GM18526 (cell line): Measurements from ENCODE around the gene FAM234B.

Source experiments
- POLR2A ChIP-seq: IDR thresholded peaks from 3 replicates; pipeline ENCODE4 v1.6.1; 2011; ENCODE audit not compliant: insufficient read length; ENCODE audit errors: extremely low read depth

FAM234B gene

DNA sequence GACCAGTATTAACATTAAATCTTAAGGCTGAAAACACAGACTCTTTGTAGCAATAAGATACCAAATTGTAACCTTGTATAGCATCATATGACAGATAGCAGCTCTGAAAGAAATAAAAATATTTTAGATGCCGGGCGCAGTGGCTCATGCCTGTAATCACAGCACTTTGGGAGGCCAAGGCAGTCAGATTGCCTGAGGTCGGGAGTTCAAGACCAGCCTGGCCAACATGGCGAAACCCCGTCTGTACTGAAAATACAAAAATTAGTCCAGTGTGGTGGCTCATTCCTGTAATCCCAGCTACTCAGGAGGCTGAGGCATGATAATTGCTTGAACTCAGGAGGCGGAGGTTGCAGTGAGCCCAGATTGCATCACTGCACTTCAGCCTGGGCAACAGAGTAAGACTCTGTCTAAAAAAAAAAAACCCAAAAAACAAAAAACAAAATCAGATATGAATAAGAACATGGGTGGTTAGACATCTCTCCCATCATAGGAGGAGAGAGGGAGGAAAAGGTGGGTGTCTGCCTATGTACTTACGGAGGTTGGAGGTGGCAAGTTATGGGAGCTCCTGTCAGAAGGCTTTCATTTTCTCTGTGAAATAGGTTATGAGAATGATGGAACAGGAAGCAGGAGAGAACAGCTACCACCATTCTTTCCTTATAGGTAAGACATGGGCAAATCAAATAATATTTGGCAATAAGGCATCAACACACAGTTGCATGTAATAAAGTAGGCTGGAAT, 36.5 kb upstream of the FAM234B start:
- TF ChIP-seq POLR2A, result no peak

DNA sequence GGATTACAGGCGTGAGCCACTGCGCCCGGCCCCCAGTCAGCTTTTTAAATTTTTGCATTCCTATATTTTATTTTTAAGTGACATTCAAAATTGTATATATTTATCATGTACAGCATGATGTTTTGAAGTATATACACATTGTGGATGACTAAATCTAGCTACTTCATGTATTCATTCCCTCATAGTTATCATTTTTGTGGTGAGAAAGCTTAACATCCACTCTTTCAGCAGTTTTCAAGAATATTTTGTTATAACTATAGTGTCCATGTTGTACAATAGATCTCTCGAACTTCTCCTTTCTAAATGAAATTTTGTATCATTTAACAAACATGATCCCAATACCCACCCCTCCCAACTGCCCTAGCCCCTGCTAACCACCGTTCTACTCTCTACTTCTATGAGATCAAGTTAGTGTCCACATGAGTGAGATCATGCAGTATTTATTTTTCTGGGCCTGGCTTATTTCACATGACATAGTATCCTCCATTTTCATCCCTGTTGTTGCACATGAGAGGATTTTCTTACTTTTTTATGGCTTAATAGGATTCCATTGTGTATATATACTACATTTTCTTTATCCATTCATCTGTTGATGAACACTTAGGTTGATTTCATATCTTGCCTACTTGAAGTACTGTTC, 35.3 kb upstream of the FAM234B start:
- no peak for TF ChIP-seq POLR2A

DNA sequence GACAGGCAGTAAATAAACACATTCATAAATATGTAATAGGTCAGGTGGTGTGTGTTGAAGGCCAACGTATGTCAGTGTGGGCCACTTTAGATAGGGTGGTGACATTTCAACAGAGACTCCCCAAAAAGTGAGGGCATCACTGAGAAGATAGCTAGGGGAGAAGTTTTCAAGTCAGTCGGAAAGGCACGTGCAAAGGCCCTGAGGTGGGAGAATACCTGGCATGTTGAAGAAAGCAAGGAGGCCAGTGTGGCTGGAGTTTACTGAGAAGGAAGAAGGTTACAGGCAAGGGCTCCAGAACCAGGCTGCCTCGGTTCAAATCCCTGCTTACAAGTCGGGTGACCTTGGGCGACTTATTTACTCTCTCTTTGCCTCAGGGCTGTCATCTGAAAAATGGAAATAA, 33.1 kb upstream of the FAM234B start:
- no peak for TF ChIP-seq POLR2A

DNA sequence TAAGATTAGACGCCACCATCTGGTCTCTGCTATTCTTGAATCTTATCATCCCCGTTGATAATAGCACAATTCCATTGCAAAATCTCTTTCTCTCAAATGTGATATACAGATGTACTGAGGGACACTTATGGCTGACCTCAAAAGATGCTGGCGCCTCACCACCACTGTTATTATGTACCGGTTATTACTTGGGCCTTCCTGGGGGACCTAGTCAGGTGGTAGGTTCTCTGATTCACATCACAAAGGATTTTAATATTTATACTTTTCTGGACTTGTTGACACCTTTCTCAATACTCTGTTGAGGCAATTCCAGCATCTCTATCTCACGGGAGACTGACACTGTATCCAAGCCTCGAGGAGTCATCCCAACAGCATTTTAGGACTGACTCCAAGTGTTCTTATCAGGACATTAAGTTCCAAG, 21.3 kb upstream of the FAM234B start:
- TF ChIP-seq POLR2A, result no peak

DNA sequence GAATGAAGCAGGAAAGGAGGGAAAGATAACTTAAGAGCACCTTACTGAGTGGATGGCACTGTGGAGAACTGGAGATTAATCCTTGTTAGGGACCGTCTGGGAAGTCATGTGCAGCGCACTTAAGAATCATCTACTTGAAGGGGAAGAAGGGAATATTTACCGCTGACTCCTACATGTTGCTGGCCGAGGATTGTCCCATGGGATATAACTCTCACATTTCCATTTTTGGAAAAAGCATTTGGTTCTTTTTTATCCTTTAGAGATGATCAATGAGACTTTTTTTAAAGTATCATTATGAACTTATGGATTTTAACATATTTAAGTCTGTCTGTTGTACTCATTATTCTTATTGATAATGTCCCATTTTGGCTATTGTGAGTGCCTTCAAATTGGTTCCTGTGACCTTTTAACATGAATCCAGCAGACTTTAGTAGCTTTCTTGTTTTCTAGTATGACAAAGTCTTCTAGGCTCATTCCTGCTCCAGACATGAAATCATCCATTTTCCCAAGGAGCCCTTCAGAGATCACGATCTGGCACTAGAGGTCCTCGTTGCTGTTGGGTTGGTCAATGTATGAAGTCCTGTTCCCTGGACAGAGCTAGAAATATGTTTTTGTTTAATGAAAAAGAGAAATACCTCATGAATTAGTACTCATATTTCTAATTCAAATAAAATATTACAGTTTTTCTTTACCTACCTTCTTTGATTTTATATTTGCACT, 20.2 kb upstream of the FAM234B start:
- no peak for TF ChIP-seq POLR2A

DNA sequence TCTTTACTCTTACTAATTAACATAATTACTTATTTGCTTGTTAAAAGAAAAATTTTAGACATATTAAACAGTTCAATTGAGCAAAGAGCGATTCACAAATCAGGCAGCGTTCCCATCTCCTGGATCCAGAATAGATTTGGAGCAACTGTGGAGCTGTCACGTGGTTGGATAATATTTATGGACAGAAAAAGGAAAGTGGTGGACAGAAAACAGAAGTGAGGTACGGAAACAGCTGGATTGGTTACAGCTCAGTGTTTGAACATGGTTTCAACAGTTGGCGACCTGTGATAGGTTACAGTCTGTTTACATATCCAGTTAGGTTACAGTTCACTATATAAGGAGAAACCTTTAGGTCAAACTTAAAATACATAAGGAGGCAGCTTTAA, 19.7 kb upstream of the FAM234B start:
- TF ChIP-seq POLR2A, result no peak

DNA sequence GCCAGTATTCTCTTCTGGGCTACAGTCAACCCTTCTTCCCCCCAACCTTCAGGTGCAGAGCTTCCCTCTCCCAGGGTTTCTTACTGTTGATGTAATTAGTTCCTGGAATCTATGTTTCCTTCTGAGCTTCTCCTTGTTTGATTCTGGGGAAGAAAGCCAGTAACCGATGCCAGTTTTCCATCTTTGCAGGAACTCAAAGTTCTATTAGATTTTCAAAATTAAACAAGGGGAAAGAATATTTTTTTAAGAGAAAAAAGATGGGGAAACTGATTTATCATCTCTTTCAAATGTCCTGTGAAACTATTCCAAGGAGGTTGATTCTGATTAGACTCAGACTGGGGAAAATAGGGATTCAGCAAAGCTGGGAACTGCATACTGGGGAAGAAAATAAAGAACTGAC, 17.9 kb upstream of the FAM234B start:
- TF ChIP-seq POLR2A, result no peak

DNA sequence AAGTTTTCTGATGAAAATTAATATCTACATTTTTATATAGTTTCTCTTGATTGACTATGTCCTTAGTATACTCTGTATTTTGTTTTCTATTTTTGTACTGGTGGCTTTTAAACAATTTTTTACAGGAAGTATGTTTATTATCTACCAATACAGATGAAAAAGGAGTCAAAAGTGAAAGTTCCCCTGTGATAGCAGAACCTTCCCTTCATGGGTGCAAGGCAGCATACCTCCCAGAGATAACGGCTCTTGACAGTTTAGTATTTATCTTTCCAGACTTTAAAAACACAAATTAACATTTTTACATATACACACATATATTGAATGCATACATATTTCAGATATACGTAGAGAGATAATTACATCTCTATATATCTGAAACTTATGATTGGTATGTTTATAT, 17.1 kb upstream of the FAM234B start:
- TF ChIP-seq POLR2A, result no peak

DNA sequence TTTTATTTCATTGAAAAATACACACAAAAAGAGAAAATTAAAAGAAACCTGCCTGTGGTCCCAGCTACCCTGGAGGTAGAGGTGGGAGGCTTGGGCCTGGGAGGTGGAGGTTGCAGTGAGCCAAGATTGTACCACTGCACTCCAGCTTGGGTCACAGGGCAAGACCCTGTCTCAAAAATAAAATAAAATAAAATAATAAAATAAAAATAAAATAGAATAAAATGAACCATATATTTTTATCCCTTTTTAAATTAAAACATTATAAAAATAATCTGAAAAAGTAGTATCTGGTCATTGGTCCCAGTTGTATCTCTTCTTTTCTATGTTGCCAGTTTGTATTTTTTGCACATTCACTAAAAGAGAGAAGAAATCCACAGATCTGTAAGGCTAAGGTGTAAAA, 16.7 kb upstream of the FAM234B start:
- TF ChIP-seq POLR2A, result no peak

DNA sequence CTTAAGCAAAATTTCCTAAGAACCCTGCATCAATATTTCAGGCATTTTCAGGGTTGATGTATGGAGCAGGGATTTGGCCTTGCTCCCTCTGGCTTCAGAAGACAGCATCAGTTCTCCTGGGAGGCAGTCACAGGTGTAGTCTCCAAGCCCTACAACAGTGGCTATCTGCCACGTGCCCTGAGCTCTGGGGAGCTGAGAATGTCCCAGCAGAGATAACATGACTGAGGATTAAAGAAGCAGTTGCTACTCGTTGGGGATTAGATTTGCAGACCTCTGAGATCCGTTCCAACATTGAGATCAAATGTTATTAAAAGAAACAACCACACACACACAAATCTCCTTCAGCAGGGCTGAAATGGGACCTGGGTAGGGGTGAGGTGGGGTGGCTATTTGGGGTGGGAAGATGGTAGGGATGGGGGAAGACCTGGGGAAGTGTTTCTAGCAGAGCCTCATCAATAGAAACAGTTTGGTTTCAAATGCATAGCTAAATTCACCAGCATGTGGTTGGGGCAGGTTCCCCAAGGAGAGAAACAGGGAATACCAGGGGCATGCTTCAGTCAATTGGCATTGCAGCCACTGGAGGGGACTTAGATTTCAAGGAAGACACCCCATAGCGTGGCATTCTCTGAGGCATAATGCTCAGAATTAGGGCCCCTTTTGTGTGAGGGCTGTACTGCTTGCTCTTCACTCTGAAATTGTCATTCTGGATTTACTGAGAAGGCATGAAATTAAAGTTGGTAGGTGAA, 15.2 kb upstream of the FAM234B start:
- no peak for TF ChIP-seq POLR2A

DNA sequence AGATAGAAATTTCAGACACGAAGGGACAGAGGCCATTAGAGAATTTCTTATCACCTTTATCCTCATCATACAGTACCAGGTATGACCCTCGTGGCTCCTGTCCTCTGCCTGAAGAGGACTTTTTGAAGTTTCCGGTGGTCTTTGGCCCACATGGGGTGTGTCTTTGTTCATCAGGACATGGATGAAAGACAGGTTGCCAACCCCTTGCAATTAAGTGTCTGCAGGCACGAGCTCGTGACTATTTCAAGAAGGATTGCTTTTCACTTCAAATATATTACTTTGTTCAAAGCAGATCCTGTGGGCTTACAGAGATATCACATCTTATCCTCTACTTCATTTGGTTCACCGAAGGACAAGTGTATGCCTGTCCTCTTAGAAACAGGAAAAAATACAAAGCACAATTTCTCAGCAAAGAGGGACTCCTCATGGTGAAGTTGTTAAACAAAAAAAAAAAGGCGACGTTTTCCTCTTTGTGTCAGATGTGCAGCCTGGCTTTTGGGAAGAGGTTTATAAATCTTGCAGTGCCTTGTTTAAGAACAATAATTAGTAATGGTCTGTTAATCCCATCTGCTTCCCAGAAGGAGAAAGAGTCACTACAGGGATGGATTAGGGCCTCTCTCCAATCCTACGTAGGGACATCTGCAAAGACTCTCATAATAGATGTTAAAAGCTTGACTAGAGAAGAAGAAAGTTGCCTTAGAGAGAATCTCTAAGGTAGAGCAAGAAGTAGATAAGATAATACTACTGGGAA, 13.5 kb upstream of the FAM234B start:
- no peak for TF ChIP-seq POLR2A

DNA sequence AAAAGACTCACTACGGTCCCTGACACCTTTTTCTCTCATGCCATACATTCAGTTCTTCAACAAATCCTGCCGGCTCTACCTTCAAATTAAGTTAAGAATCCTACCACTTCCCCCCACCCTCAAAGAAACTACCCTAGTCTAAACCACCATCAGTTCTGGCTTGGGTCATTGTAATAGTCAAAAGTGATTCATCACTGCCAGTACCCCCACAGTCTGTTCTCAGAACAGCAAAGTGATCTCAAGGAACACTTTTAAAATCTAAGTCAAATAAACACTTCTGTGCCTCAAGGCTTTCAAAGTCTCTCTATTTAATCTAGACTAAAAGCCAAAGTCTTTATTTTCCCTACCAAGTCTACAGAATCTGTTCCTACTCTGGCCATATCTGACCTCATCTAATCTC, 12.0 kb upstream of the FAM234B start:
- TF ChIP-seq POLR2A, result no peak

DNA sequence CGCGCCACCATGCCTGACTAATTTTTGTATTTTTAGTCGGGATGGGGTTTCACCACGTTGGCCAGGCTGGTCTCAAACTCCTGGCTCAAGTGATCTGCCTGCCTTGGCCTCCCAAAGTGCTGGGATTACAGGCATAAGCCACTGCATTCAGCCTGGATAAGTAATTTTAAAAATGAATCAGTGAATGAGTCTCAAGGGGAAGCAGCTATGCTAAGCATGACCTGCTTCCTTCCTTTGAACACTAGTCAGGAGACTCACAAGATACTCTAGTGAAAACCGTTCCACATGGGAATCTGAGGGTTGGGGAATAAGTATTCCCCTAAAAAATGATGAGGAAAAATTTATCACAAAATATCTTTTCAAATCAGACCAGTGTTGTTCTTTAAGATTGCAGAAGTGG, 10.7 kb upstream of the FAM234B start:
- no peak for TF ChIP-seq POLR2A

DNA sequence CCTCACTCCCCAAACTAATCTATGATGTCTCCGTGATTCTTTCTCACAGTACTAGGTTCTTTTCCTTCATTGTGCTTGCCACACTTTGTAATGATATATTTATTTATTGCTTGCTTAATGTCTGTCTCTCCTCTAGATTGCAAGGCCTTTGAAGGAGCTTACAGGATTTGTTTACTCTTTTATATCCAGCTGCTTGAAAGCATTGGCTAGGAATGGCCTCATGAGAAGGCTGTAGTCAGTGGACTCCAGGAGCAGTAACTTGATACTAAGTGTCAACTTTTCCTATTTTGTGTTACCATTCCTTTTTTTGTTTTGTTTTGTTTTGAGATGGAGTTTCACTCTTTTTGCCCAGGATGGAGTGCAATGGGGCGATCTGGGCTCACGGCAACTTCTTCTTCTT, 7.3 kb upstream of the FAM234B start:
- TF ChIP-seq POLR2A, result no peak
